ENCODE measurements around the gene ZBTB33. TPM values are rescaled to one million over a fixed set of nuclear protein-coding genes. Genes with fewer than 3 reads are reported as not detected.

ZBTB33 gene
- total and polyA plus RNA-seq, 2 experiments from 2014 or later: 3.9 to 14.0 TPM

- TF ChIP-seq JUNB (IDR thresholded peaks at IDR 0.05; ENCODE audit: unreplicated experiment) (no peak), ZNF114 (CRISPR knock-in tag; IDR thresholded peaks at IDR 0.05) (no peak), REST (IDR thresholded peaks at IDR 0.05; ENCODE audit: unreplicated experiment) (no peak), EZH2phosphoT487 (IDR thresholded peaks at IDR 0.05; ENCODE audit: unreplicated experiment) (no peak), ETS1 (IDR thresholded peaks at IDR 0.05) (no peak), POLR2AphosphoS5 (IDR thresholded peaks at IDR 0.05; ENCODE audit: low read depth) (no peak)
Observed at GRCh38 chrX:120306630-120307029, 56.0 kb downstream of the ZBTB33 start (continued).

Other genes starting within 250 kb of the ZBTB33 start
- gene RHOXF2B, start 173.1 kb upstream of the ZBTB33 start, total RNA-seq (2014; rRNA removed; shearing (Covaris generic)): not detected in 2 replicates
- not detected in 2 replicates for gene RHOXF2B, start 173.1 kb upstream of the ZBTB33 start, polyA plus RNA-seq (2016; fragmentation: Nextera tagmentation; extraction: Ambion mirVana)
- 0.31 TPM in 1 of 2 replicates, not detected in the other for gene RHOXF1, start 134.9 kb upstream of the ZBTB33 start, total RNA-seq (2014; rRNA removed; shearing (Covaris generic))
- gene RHOXF1, start 134.9 kb upstream of the ZBTB33 start, polyA plus RNA-seq (2016; fragmentation: Nextera tagmentation; extraction: Ambion mirVana): 0.59 TPM in 1 of 2 replicates, not detected in the other
- not detected in 2 replicates for gene RHOXF2, start 92.2 kb upstream of the ZBTB33 start, total RNA-seq (2014; rRNA removed; shearing (Covaris generic))
- gene RHOXF2, start 92.2 kb upstream of the ZBTB33 start, polyA plus RNA-seq (2016; fragmentation: Nextera tagmentation; extraction: Ambion mirVana): 0.27 and 0.66 TPM in 2 replicates
- gene TMEM255A, start 60.6 kb downstream of the ZBTB33 start, total RNA-seq (2014; rRNA removed; shearing (Covaris generic)): 0.16 and 0.28 TPM in 2 replicates
- gene TMEM255A, start 60.6 kb downstream of the ZBTB33 start, polyA plus RNA-seq (2016; fragmentation: Nextera tagmentation; extraction: Ambion mirVana): 0.21 and 0.40 TPM in 2 replicates
- not detected in 2 replicates for gene ATP1B4, start 111.3 kb downstream of the ZBTB33 start, total RNA-seq (2014; rRNA removed; shearing (Covaris generic))
- not detected in 2 replicates for gene ATP1B4, start 111.3 kb downstream of the ZBTB33 start, polyA plus RNA-seq (2016; fragmentation: Nextera tagmentation; extraction: Ambion mirVana)
- gene LAMP2, start 218.5 kb downstream of the ZBTB33 start, total RNA-seq (2014; rRNA removed; shearing (Covaris generic)): 40.9 and 46.1 TPM in 2 replicates
- 19.5 and 24.4 TPM in 2 replicates for gene LAMP2, start 218.5 kb downstream of the ZBTB33 start, polyA plus RNA-seq (2016; fragmentation: Nextera tagmentation; extraction: Ambion mirVana)

Measured in GM23338 (cell line).